Naive thymus-derived CD4-positive, alpha-beta T cell (primary cell): ENCODE measurements around the gene EPB42. TPM values are rescaled to one million over a fixed set of nuclear protein-coding genes. Genes with fewer than 3 reads are reported as not detected.

Experiments used
- ATAC-seq: fragments of 150-1000 bp; cut with Tn5 transposase; 2 replicates; pipeline ENCODE4 v1.10.0; 2021; ENCODE audit warnings: mild to moderate bottlenecking, moderate library complexity
- CTCF ChIA-PET: fragments of 350-600 bp; sonication (Branson Sonifier 250); formaldehyde crosslinking; loops from one replicate; lab custom pipeline; 2021; ENCODE audit warnings: antibody characterized with exemption; lab: Charles Lee
- POLR2A ChIA-PET: fragments of 350-600 bp; sonication (Branson Sonifier 250); formaldehyde crosslinking; loops from one replicate; lab custom pipeline; 2021; ENCODE audit warnings: antibody characterized with exemption, inconsistent platforms; lab: Charles Lee
- DNase-seq, 9 donors: peaks; one replicate each; pipeline versions ENCODE4 v3.0.0 to v3.0.0-alpha.2; 2020 to 2022; ENCODE audit warnings: mixed read lengths in 1 of 9
- H3K27ac ChIP-seq: one replicate; pipeline ENCODE4 v1.7.0; 2013; ENCODE audit warnings: mild to moderate bottlenecking, low read depth, low read length, moderate library complexity
- H3K27me3 ChIP-seq, 2 donors: one replicate each; pipeline ENCODE4 v1.7.0; 2013; ENCODE audit warnings: low read length in 2 of 2, mild to moderate bottlenecking in 2 of 2, moderate library complexity in 2 of 2; ENCODE audit not compliant: control insufficient read depth in 2 of 2, insufficient read depth in 2 of 2
- H3K36me3 ChIP-seq, 3 experiments: 1 replicate in 2 of 3; 2 replicates in 1 of 3; pipeline ENCODE4 v1.7.0; 2013; ENCODE audit warnings: low read length in 3 of 3, mild to moderate bottlenecking in 3 of 3, moderate library complexity in 1 of 3; ENCODE audit not compliant: insufficient read depth in 3 of 3, control insufficient read depth in 2 of 3
- H3K4me1 ChIP-seq, 2 donors: one replicate each; pipeline ENCODE4 v1.7.0; 2013; ENCODE audit warnings: low read length in 2 of 2, mild to moderate bottlenecking in 2 of 2, moderate library complexity in 1 of 2; ENCODE audit not compliant: control insufficient read depth in 2 of 2, insufficient read depth in 2 of 2
- H3K4me3 ChIP-seq: 2 replicates; pipeline ENCODE4 v1.7.0; 2013; ENCODE audit warnings: mild to moderate bottlenecking, low read length
- H3K9me3 ChIP-seq, 3 experiments: 1 replicate in 2 of 3; 2 replicates in 1 of 3; pipeline ENCODE4 v1.7.0; 2013; ENCODE audit warnings: low read length in 3 of 3; ENCODE audit not compliant: control insufficient read depth in 2 of 3
- H3K27ac Mint-ChIP-seq, 9 donors: one replicate each; pipeline ENCODE4 v1.8.0; 2020 to 2022; ENCODE audit warnings: mixed read lengths in 9 of 9, mild to moderate bottlenecking in 8 of 9, moderate library complexity in 5 of 9, inconsistent platforms in 2 of 9
- H3K27me3 Mint-ChIP-seq, 5 donors: one replicate each; pipeline ENCODE4 v1.8.0; 2021 to 2022; ENCODE audit warnings: mixed read lengths in 5 of 5, mild to moderate bottlenecking in 1 of 5
- H3K36me3 Mint-ChIP-seq, 5 donors: one replicate each; pipeline ENCODE4 v1.8.0; 2020 to 2022; ENCODE audit warnings: mixed read lengths in 5 of 5, mild to moderate bottlenecking in 3 of 5, inconsistent platforms in 1 of 5
- H3K4me1 Mint-ChIP-seq, 7 donors: one replicate each; pipeline ENCODE4 v1.8.0; 2020 to 2022; ENCODE audit warnings: mixed read lengths in 7 of 7, mild to moderate bottlenecking in 3 of 7, inconsistent platforms in 1 of 7
- H3K4me3 Mint-ChIP-seq, 10 donors: one replicate each; pipeline ENCODE4 v1.8.0; 2020 to 2022; ENCODE audit warnings: mild to moderate bottlenecking in 10 of 10, mixed read lengths in 10 of 10, moderate library complexity in 6 of 10, inconsistent platforms in 2 of 10
- H3K9me3 Mint-ChIP-seq, 11 donors: one replicate each; pipeline ENCODE4 v1.8.0; 2020 to 2022; ENCODE audit warnings: mixed read lengths in 11 of 11, mild to moderate bottlenecking in 4 of 11, inconsistent platforms in 1 of 11, moderate library complexity in 1 of 11
- intact Hi-C, 2 donors: fragments of 100-400 bp; cut with micrococcal nuclease; formaldehyde crosslinking; loops; one replicate each; pipeline ENCODE4 v1.15.1; 2023
- polyA plus RNA-seq, 2 donors: library from polyadenylated mRNA; unstranded; fragments of 300-500 nt; fragmentation: Illumina TruSeq; gene quantifications; one replicate each; pipeline ENCODE4 v1.2.3, GENCODE V29; 2021
- total RNA-seq, 6 experiments: library from RNA in 5 of 6; stranded (reverse) in 5 of 6; gene quantifications; 1 replicate in 5 of 6; 2 replicates in 1 of 6; pipeline ENCODE4 v1.2.3 and lab custom pipeline; 2021 to 2026

Gene EPB42
- not detected for total RNA-seq
- polyA plus RNA-seq = not detected
- not detected for total RNA-seq (lab: John Stamatoyannopoulos, UW)

GRCh38 chr15:43220991-43221403, at the start of gene EPB42:
Gene EPB42 (minus strand): TSS chr15:43221018. CDS start chr15:43220825, 193 bp downstream.
- Histone ChIP-seq H3K27ac (no peak within 1 kb of the TSS), H3K4me1 (no peaks in the 10 kb centered on the region), H3K27me3 (no peaks in the 10 kb centered on the region), H3K4me3 (no peak within 1 kb of the TSS), H3K9me3 (no peaks in the 10 kb centered on the region), H3K36me3 (no peaks in the 10 kb centered on the region)
- Mint-ChIP-seq H3K27me3 (peaks cover 7 to 26% (median 13%) of the 10 kb centered on the region in 5 donors), H3K4me1 (peaks cover 1 to 12% (median 7%) of the 10 kb centered on the region in 7 donors), H3K4me3 (no peak within 1 kb of the TSS), H3K9me3 (peaks cover 0 to 1% (median 0%) of the 10 kb centered on the region in 11 donors), H3K36me3 (no peaks in the 10 kb centered on the region), H3K27ac (peak within 1 kb of the TSS in 1 of 9 donors; percentile 35)
- intact Hi-C loops = loop anchor here in 1 of 2 donors (10.0 kb wide), 1 partner anchor 294 kb away; the partner anchor contains the start of gene MAP1A
- ChIA-PET CTCF (no interaction called here), POLR2A (no interaction called here)
- ATAC-seq (no peak), DNase-seq (no peak)

GRCh38 chr15:43270113-43270665, 49.4 kb upstream of the EPB42 start:
- Histone ChIP-seq H3K9me3 (no peaks in the 10 kb centered on the region), H3K27me3 (no peaks in the 10 kb centered on the region), H3K36me3 (no peaks in the 10 kb centered on the region), H3K4me1 (no peaks in the 10 kb centered on the region), H3K4me3 (no peak overlapping the region), H3K27ac (no peak overlapping the region)
- intact Hi-C loops = no loop called here
- DNase-seq (no peak), ATAC-seq (no peak)
- H3K4me1 Mint-ChIP-seq = peaks cover 0 to 8% (median 5%) of the 10 kb centered on the region in 7 donors
- CTCF ChIA-PET = no interaction called here
- H3K27ac Mint-ChIP-seq = peak overlapping the region in 1 of 9 donors; percentile 2
- H3K36me3 Mint-ChIP-seq = peaks cover 0 to 4% (median 3%) of the 10 kb centered on the region in 5 donors
- peaks cover 0 to 33% (median 19%) of the 10 kb centered on the region in 5 donors for H3K27me3 Mint-ChIP-seq
- peaks cover 0 to 11% (median 7%) of the 10 kb centered on the region in 11 donors for H3K9me3 Mint-ChIP-seq
- no peak overlapping the region for H3K4me3 Mint-ChIP-seq
- POLR2A ChIA-PET = no interaction called here

GRCh38 chr15:43268111-43269105, 47.6 kb upstream of the EPB42 start:
- intact Hi-C loops = no loop called here
- H3K27ac Mint-ChIP-seq = no peak overlapping the region
- no peak for ATAC-seq

GRCh38 chr15:43267439-43267838, 46.6 kb upstream of the EPB42 start:
- peaks cover 0 to 22% (median 19%) of the 10 kb centered on the region in 5 donors for H3K27me3 Mint-ChIP-seq
- peaks cover 0 to 8% (median 5%) of the 10 kb centered on the region in 7 donors for H3K4me1 Mint-ChIP-seq
- peaks cover 0 to 4% (median 3%) of the 10 kb centered on the region in 5 donors for H3K36me3 Mint-ChIP-seq
- no peak for DNase-seq
- Histone ChIP-seq H3K27ac (no peak overlapping the region), H3K36me3 (no peaks in the 10 kb centered on the region), H3K4me3 (no peak overlapping the region), H3K4me1 (no peaks in the 10 kb centered on the region), H3K9me3 (no peaks in the 10 kb centered on the region), H3K27me3 (no peaks in the 10 kb centered on the region)
- CTCF ChIA-PET = no interaction called here
- no peak overlapping the region for H3K27ac Mint-ChIP-seq
- POLR2A ChIA-PET = no interaction called here
- intact Hi-C loops = no loop called here
- H3K9me3 Mint-ChIP-seq = peaks cover 0 to 8% (median 6%) of the 10 kb centered on the region in 11 donors
- ATAC-seq = no peak
- no peak overlapping the region for H3K4me3 Mint-ChIP-seq

More at GRCh38 chr15:43268111-43269105, 47.6 kb upstream of the EPB42 start:
- Histone ChIP-seq H3K36me3 (no peaks in the 10 kb centered on the region), H3K4me1 (no peaks in the 10 kb centered on the region), H3K27me3 (no peaks in the 10 kb centered on the region), H3K9me3 (no peaks in the 10 kb centered on the region), H3K4me3 (no peak overlapping the region), H3K27ac (no peak overlapping the region)
- H3K9me3 Mint-ChIP-seq = peaks cover 0 to 11% (median 7%) of the 10 kb centered on the region in 11 donors
- peaks cover 0 to 22% (median 17%) of the 10 kb centered on the region in 5 donors for H3K27me3 Mint-ChIP-seq
- H3K4me1 Mint-ChIP-seq = peaks cover 0 to 8% (median 5%) of the 10 kb centered on the region in 7 donors
- CTCF ChIA-PET = no interaction called here
- POLR2A ChIA-PET = no interaction called here
- no peak for DNase-seq
- peaks cover 0 to 4% (median 3%) of the 10 kb centered on the region in 5 donors for H3K36me3 Mint-ChIP-seq
- H3K4me3 Mint-ChIP-seq = no peak overlapping the region

GRCh38 chr15:43266834-43267233, 46.0 kb upstream of the EPB42 start, which contains the start of gene TGM5:
Gene TGM5 (minus strand): TSS chr15:43266928. CDS start chr15:43266849, 79 bp downstream.
- no peaks in the 10 kb centered on the region for H3K36me3 ChIP-seq
- H3K9me3 ChIP-seq = no peaks in the 10 kb centered on the region
- intact Hi-C loops = no loop called here
- no peaks in the 10 kb centered on the region for H3K27me3 ChIP-seq
- Mint-ChIP-seq H3K9me3 (peaks cover 0 to 2% (median under 1%) of the 10 kb centered on the region in 11 donors), H3K4me1 (peaks cover 0 to 8% (median 5%) of the 10 kb centered on the region in 7 donors), H3K27me3 (peaks cover 0 to 22% (median 17%) of the 10 kb centered on the region in 5 donors), H3K4me3 (no peak within 1 kb of the TSS), H3K27ac (no peak within 1 kb of the TSS), H3K36me3 (no peaks in the 10 kb centered on the region)
- POLR2A ChIA-PET = interaction anchor here (0.6 kb wide), 1 partner anchor 204 kb away, joined by 3 read pairs; no protein-coding TSS in a partner anchor
- no peak for ATAC-seq
- no peak within 1 kb of the TSS for H3K4me3 ChIP-seq
- no peaks in the 10 kb centered on the region for H3K4me1 ChIP-seq
- CTCF ChIA-PET = no interaction called here
- H3K27ac ChIP-seq = no peak within 1 kb of the TSS
- no peak for DNase-seq

GRCh38 chr15:43266386-43266785, 45.6 kb upstream of the EPB42 start:
- Mint-ChIP-seq H3K4me3 (no peak overlapping the region), H3K4me1 (peaks cover 0 to 8% (median 5%) of the 10 kb centered on the region in 7 donors), H3K9me3 (no peaks in the 10 kb centered on the region), H3K27me3 (peaks cover 0 to 22% (median 19%) of the 10 kb centered on the region in 5 donors), H3K27ac (no peak overlapping the region), H3K36me3 (no peaks in the 10 kb centered on the region)
- Histone ChIP-seq H3K27me3 (no peaks in the 10 kb centered on the region), H3K27ac (no peak overlapping the region), H3K4me1 (no peaks in the 10 kb centered on the region), H3K4me3 (no peak overlapping the region), H3K36me3 (no peaks in the 10 kb centered on the region), H3K9me3 (no peaks in the 10 kb centered on the region)
- DNase-seq (no peak), ATAC-seq (no peak)
- ChIA-PET POLR2A (interaction anchor here (0.6 kb wide), 1 partner anchor 205 kb away, joined by 3 read pairs; no protein-coding TSS in a partner anchor), CTCF (no interaction called here)
- intact Hi-C loops = no loop called here
